Neuronal stem cell (in vitro differentiated cells): ENCODE data around the gene PSAT1.
"Not testable (repeated sequence)": the region's sequence is repeated elsewhere in the genome, so short reads cannot be mapped to it uniquely, and the experiment has no call there.

Experiments used
- DNase-seq: peaks from one replicate; pipeline ENCODE4 v3.0.0-alpha.2; 2013; ENCODE audit warnings: low spot score
- H2AFZ ChIP-seq: one replicate; pipeline ENCODE4 v1.6.1; 2013; ENCODE audit warnings: mild to moderate bottlenecking, low read length, inconsistent platforms
- H2AK5ac ChIP-seq: 2 replicates; pipeline ENCODE4 v1.6.1; 2013; ENCODE audit warnings: low read depth, mild to moderate bottlenecking, inconsistent platforms, low read length, moderate library complexity, mixed read lengths
- H2BK120ac ChIP-seq: 2 replicates; pipeline ENCODE4 v1.6.1; 2013; ENCODE audit warnings: low read depth, mild to moderate bottlenecking, inconsistent platforms, low read length, moderate library complexity, mixed read lengths
- H2BK12ac ChIP-seq: one replicate; pipeline ENCODE4 v1.6.1; 2013; ENCODE audit warnings: low read length, inconsistent platforms
- H2BK15ac ChIP-seq: 2 replicates; pipeline ENCODE4 v1.6.1; 2013; ENCODE audit warnings: mild to moderate bottlenecking, low read length, inconsistent platforms, mixed read lengths
- H2BK5ac ChIP-seq: one replicate; pipeline ENCODE4 v1.6.1; 2013; ENCODE audit warnings: inconsistent platforms, mild to moderate bottlenecking, low read length, moderate library complexity
- H3K14ac ChIP-seq: one replicate; pipeline ENCODE4 v1.6.1; 2013; ENCODE audit warnings: low read length, inconsistent platforms
- H3K18ac ChIP-seq: 2 replicates; pipeline ENCODE4 v1.6.1; 2013; ENCODE audit warnings: low read length, inconsistent platforms
- H3K23ac ChIP-seq: 2 replicates; pipeline ENCODE4 v1.6.1; 2013; ENCODE audit warnings: low read depth, mild to moderate bottlenecking, mixed read lengths, low read length, inconsistent platforms; ENCODE audit not compliant: poor library complexity
- H3K27ac ChIP-seq: replicated peaks from 3 replicates; pipeline ENCODE4 v1.5.1; 2013; ENCODE audit warnings: low read length, inconsistent platforms
- H3K27me3 ChIP-seq, 3 experiments: 2 replicates each; pipeline ENCODE4 v1.6.1; 2013; ENCODE audit warnings: low read length in 3 of 3, mild to moderate bottlenecking in 2 of 3, inconsistent platforms in 1 of 3, low read depth in 1 of 3, mixed read lengths in 1 of 3, moderate library complexity in 1 of 3; ENCODE audit not compliant: control insufficient read depth in 3 of 3, insufficient read depth in 3 of 3
- H3K36me3 ChIP-seq, 2 donors: replicated peaks in 1 of 2; 2 replicates each; pipeline ENCODE4 v1.6.1; 2013; ENCODE audit warnings: low read length in 2 of 2; ENCODE audit not compliant: control insufficient read depth in 2 of 2, insufficient read depth in 2 of 2
- H3K4ac ChIP-seq: 2 replicates; pipeline ENCODE4 v1.6.1; 2013; ENCODE audit warnings: inconsistent platforms, mild to moderate bottlenecking, low read length, moderate library complexity
- H3K4me1 ChIP-seq, 2 donors: 1 replicate in 1 of 2; 2 replicates in 1 of 2; pipeline ENCODE4 v1.6.1; 2013; ENCODE audit warnings: low read length in 2 of 2, low read depth in 1 of 2; ENCODE audit not compliant: control insufficient read depth in 2 of 2, insufficient read depth in 1 of 2
- H3K4me2 ChIP-seq: one replicate; pipeline ENCODE4 v1.6.1; 2013; ENCODE audit warnings: mild to moderate bottlenecking, low read length, inconsistent platforms; ENCODE audit not compliant: insufficient read depth, poor library complexity, severe bottlenecking
- H3K4me3 ChIP-seq, 2 donors: 2 replicates each; pipeline ENCODE4 v1.5.1; 2013; ENCODE audit warnings: low read length in 2 of 2, mild to moderate bottlenecking in 2 of 2, inconsistent platforms in 1 of 2, moderate library complexity in 1 of 2
- H3K79me1 ChIP-seq: one replicate; pipeline ENCODE4 v1.6.1; 2013; ENCODE audit warnings: low read depth, mild to moderate bottlenecking, inconsistent platforms, low read length, moderate library complexity
- H3K9ac ChIP-seq: one replicate; pipeline ENCODE4 v1.6.1; 2013; ENCODE audit warnings: mild to moderate bottlenecking, low read depth, low read length, inconsistent platforms; ENCODE audit not compliant: poor library complexity
- H3K9me3 ChIP-seq, 2 donors: replicated peaks in 1 of 2; 2 replicates each; pipeline versions ENCODE3 to v1.6.1; 2013; ENCODE audit warnings: low read length in 2 of 2, mild to moderate bottlenecking in 2 of 2, inconsistent platforms in 1 of 2, low read depth in 1 of 2, mixed read lengths in 1 of 2, moderate library complexity in 1 of 2; ENCODE audit not compliant: control insufficient read depth in 2 of 2, insufficient read depth in 1 of 2
- H4K8ac ChIP-seq: one replicate; pipeline ENCODE4 v1.6.1; 2013; ENCODE audit warnings: low read depth, mild to moderate bottlenecking, inconsistent platforms, low read length, moderate library complexity
- H4K91ac ChIP-seq: one replicate; pipeline ENCODE4 v1.6.1; 2013; ENCODE audit warnings: low read length, low read depth, mild to moderate bottlenecking, inconsistent platforms; ENCODE audit not compliant: poor library complexity
- WGBS, 2 donors: extraction: QIAGEN DNeasy Blood & Tissue Kit; methylation state at CpG; one replicate each; pipeline ENCODE4 v1.1.7; 2013; ENCODE audit warnings: missing lambda C conversion rate in 2 of 2, mixed read lengths in 1 of 2; ENCODE audit not compliant: insufficient read length in 2 of 2, insufficient replicate concordance in 1 of 2; ENCODE audit errors: extremely low coverage in 2 of 2; 5-methylcytosine and 5-hydroxymethylcytosine counted together

Gene PSAT1

DNA sequence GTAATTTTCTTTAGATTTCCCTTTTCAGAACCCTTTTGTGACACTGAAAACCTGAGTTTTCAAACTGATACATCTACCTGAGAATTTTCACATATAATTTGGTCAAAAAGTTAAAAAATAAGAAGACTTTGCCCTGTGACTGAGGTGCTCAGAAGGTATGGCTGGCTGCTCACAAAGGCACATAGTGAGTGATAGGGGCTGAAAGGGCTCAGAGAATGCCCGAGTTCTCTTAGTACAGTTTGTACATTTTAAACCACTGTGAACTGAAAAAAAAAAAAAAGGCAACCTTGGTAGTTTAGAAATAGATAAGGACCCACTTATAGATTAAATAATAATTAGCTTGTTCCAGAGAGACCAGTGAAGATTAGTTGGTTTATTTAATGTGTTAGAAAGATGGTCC, 18.1 kb upstream of the PSAT1 start:
- no peak overlapping the region for H4K91ac ChIP-seq
- H2AFZ ChIP-seq, result no peak overlapping the region
- H3K36me3 ChIP-seq, result peaks cover 0 to 13% of the 10 kb centered on the region in 2 donors
- no peak overlapping the region for H2BK5ac ChIP-seq
- H3K4me2 ChIP-seq, result no peak overlapping the region
- WGBS, 2 donors, result no CpG with 5 or more reads among the region's 1 CpG
- H2BK15ac ChIP-seq, result no peak overlapping the region
- no peak overlapping the region for H2BK12ac ChIP-seq
- H2BK120ac ChIP-seq, result no peak overlapping the region
- no peaks in the 10 kb centered on the region for H3K4me1 ChIP-seq
- no peak overlapping the region for H2AK5ac ChIP-seq
- H3K27ac ChIP-seq, result no peak overlapping the region
- DNase-seq, result no peak
- H3K27me3 ChIP-seq, result no peaks in the 10 kb centered on the region
- no peaks in the 10 kb centered on the region for H3K9me3 ChIP-seq
- H3K9ac ChIP-seq, result no peak overlapping the region
- H3K14ac ChIP-seq, result no peak overlapping the region
- no peaks in the 10 kb centered on the region for H3K79me1 ChIP-seq
- H3K18ac ChIP-seq, result no peak overlapping the region
- no peak overlapping the region for H3K4me3 ChIP-seq
- H3K23ac ChIP-seq, result no peak overlapping the region
- H4K8ac ChIP-seq, result no peak overlapping the region
- H3K4ac ChIP-seq, result no peak overlapping the region

GRCh38 chr9:78280982-78281668, 15.8 kb upstream of the PSAT1 start:
- H3K9me3 ChIP-seq, result no peaks in the 10 kb centered on the region
- no peak overlapping the region for H2BK15ac ChIP-seq
- DNase-seq, result no peak
- H3K23ac ChIP-seq, result no peak overlapping the region
- no peak overlapping the region for H3K4me3 ChIP-seq
- H4K8ac ChIP-seq, result no peak overlapping the region
- no peak overlapping the region for H3K27ac ChIP-seq
- no peak overlapping the region for H3K4me2 ChIP-seq
- no peak overlapping the region for H3K9ac ChIP-seq
- H3K18ac ChIP-seq, result no peak overlapping the region
- no peak overlapping the region for H4K91ac ChIP-seq
- no peak overlapping the region for H3K14ac ChIP-seq
- H2BK12ac ChIP-seq, result no peak overlapping the region
- no peaks in the 10 kb centered on the region for H3K4me1 ChIP-seq
- no CpG with 5 or more reads among the region's 3 CpGs for WGBS, 2 donors
- no peaks in the 10 kb centered on the region for H3K27me3 ChIP-seq
- H2BK120ac ChIP-seq, result no peak overlapping the region
- peak overlapping the region; percentile 27 for H2AK5ac ChIP-seq
- peaks cover 0 to 7% of the 10 kb centered on the region in 2 donors for H3K36me3 ChIP-seq
- H2BK5ac ChIP-seq, result no peak overlapping the region
- no peak overlapping the region for H2AFZ ChIP-seq
- H3K79me1 ChIP-seq, result no peaks in the 10 kb centered on the region
- no peak overlapping the region for H3K4ac ChIP-seq

- not testable (repeated sequence) for H2BK5ac ChIP-seq, H3K4me1 ChIP-seq, H3K14ac ChIP-seq, H3K27me3 ChIP-seq, H2AK5ac ChIP-seq, H2BK120ac ChIP-seq, H3K27ac ChIP-seq, H3K9ac ChIP-seq, H3K9me3 ChIP-seq, H3K18ac ChIP-seq, DNase-seq, H3K23ac ChIP-seq, H3K36me3 ChIP-seq, H4K91ac ChIP-seq, H3K4me3 ChIP-seq, H3K4me2 ChIP-seq, H3K79me1 ChIP-seq, H3K4ac ChIP-seq, H2BK15ac ChIP-seq, H4K8ac ChIP-seq, H2BK12ac ChIP-seq, H2AFZ ChIP-seq
- WGBS, 2 donors, result no CpG with 5 or more reads among the region's 4 CpGs
Observed at GRCh38 chr9:78284181-78284580, 12.7 kb upstream of the PSAT1 start.

DNA sequence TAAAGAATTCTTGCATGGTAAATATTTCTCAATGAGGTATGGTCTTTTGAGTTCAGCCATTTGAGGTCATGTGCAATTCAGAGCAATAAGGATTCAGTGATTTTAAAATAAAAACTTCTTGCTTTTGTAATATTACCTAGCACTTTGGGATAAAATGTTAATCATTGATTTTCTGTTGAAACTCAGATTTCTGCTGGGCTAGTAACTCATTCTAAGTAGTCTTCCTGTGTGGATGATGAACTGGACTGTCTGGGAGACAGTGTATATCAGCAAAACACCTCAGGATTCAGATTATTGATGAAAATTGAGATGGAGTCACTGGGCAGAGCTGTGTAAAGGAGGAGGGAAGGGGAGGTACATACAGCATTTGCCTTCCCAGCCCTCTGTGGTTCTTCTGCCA, 10.8 kb upstream of the PSAT1 start:
- Histone ChIP-seq H2AK5ac (no peak overlapping the region), H3K4me2 (no peak overlapping the region), H2BK12ac (no peak overlapping the region), H3K4me3 (no peak overlapping the region), H3K4ac (no peak overlapping the region), H3K4me1 (no peaks in the 10 kb centered on the region), H3K23ac (no peak overlapping the region), H3K27ac (no peak overlapping the region), H3K36me3 (no peaks in the 10 kb centered on the region), H3K79me1 (no peaks in the 10 kb centered on the region), H3K27me3 (no peaks in the 10 kb centered on the region), H4K8ac (no peak overlapping the region), H3K14ac (no peak overlapping the region), H2AFZ (no peak overlapping the region), H2BK5ac (no peak overlapping the region), H2BK120ac (no peak overlapping the region), H4K91ac (no peak overlapping the region), H3K9ac (no peak overlapping the region), H2BK15ac (no peak overlapping the region), H3K9me3 (no peaks in the 10 kb centered on the region), H3K18ac (no peak overlapping the region)
- DNase-seq, result no peak
